GM12801 (cell line): ENCODE measurements around the gene BMPER.

Experiments used
- TF ChIP-seq, protein P1 (sequence below): IDR thresholded peaks from one replicate; pipeline ENCODE4 v1.5.1; 2011; ENCODE audit warnings: control low read depth; ENCODE audit not compliant: insufficient read length; ENCODE audit errors: extremely low read depth

Gene BMPER

DNA sequence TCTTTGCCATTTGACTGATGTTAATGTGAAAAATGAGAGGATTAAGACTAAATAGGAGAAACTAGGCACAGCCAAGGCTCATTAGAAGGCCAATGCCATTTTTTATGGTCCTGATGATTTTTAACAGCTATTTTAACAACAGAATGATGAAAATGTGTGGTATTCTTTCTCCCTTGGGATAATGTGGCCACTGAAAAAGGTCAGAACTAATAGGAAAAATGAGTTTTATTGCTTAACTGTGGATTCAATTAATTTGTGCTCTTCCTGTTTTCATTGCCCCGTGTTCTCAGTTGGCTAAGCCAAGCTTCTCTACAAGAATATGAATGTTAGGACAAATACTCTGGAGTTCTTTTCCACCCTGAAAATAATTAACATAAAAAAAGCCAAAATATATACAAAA is 56.6 kb downstream of the BMPER start:
- TF ChIP-seq, protein P1, sequence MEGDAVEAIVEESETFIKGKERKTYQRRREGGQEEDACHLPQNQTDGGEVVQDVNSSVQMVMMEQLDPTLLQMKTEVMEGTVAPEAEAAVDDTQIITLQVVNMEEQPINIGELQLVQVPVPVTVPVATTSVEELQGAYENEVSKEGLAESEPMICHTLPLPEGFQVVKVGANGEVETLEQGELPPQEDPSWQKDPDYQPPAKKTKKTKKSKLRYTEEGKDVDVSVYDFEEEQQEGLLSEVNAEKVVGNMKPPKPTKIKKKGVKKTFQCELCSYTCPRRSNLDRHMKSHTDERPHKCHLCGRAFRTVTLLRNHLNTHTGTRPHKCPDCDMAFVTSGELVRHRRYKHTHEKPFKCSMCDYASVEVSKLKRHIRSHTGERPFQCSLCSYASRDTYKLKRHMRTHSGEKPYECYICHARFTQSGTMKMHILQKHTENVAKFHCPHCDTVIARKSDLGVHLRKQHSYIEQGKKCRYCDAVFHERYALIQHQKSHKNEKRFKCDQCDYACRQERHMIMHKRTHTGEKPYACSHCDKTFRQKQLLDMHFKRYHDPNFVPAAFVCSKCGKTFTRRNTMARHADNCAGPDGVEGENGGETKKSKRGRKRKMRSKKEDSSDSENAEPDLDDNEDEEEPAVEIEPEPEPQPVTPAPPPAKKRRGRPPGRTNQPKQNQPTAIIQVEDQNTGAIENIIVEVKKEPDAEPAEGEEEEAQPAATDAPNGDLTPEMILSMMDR = no peak

DNA sequence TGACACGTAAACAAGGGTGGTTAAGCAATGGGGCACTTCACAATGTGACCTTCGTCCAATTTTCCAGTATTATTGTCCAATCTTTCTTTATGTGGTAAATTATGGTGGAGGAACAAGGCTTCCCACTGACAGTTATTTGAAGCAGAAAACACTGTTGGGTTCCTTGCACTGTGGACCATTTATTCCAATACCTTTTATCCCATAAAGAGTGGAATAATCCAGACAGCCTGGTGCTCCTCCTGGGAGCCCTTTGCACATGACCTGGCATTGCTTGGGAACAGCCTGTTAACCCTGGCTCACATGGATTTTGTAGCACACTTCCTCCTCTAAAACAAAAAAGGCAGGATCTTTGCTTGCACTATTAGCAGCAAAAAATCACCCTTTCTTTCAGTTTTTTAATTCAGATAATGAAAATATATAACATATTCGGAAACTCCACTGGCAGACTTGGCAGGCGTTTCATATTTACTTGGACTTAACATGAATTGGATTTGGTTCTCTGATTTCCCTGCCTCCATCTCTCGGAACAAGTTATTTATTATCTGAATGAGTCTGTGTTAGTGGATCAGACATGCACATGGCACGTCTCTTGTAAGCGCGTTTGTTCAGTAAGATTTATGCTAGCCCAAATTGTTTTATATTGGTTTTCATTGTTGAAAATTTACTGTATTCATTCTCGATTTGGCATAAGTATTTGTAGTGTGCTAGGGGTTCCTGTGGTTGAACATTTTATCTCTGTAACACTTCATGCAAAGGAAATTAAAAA is 59.3 kb downstream of the BMPER start:
- TF ChIP-seq, protein P1 = no peak

DNA sequence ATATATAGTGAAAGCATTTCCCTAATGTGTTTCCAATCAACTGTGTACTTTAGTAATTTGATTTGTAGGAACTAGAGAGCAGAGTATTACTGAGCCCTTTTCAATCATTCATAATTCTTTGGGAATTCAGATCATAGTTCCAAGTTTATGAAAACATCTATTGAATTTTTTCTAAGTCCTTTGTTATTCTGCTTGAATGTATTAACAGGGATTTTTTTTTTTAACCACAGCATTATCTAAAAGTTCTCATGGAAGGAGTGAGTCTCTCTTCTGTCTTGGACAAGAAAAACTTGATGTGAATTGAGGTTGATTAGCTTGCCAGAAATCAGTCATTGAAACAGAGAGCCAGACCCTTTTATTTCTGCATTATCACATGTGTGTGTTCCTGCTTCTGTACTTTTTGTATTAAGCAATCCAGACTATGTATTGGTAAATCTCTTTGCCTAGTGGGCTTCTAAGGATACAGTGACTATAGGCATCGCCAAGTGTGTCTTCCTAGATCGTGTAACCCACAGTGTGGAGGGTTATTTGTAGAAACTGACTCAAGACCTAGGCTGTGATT is 59.9 kb downstream of the BMPER start:
- TF ChIP-seq, protein P1 = no peak

DNA sequence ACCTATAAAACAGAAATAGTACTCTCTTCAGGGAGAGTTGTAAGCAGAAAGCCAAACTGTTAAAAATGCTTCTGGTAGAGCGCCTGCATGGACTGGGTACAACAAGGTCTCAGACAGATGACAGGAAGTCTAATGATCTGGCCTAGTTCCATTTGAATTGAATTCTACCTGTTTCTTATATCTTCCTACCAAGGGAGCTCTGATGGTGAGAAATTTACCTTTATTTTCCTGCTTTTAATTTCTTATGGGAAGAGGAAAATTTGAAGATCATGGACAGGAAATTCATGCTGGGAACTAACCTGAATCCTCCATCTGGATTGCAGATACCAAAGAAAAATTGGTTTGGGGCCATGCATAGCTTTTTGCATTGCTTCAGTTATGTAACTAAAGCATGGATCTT is 63.3 kb downstream of the BMPER start:
- TF ChIP-seq, protein P1 = no peak

DNA sequence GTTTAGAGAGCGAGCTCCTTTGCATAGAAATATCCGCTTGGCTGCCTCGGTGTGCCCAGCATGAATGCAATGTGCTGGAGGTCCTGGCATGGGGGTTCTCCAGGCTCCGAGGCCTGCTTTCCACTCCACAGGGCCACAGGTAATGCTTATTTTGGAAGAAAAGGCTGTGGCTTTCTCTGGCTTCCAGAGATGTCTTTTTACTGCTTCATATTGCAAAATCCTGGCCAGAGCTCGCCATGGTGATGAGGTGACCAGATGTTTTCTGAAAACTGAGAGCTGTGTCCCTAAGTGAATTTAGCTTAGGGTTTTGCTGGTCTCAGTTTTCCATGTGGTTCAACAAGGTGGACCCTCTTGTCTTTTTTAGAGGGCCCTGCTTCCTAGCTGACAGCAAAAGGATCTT is 65.2 kb downstream of the BMPER start:
- TF ChIP-seq, protein P1 = no peak

DNA sequence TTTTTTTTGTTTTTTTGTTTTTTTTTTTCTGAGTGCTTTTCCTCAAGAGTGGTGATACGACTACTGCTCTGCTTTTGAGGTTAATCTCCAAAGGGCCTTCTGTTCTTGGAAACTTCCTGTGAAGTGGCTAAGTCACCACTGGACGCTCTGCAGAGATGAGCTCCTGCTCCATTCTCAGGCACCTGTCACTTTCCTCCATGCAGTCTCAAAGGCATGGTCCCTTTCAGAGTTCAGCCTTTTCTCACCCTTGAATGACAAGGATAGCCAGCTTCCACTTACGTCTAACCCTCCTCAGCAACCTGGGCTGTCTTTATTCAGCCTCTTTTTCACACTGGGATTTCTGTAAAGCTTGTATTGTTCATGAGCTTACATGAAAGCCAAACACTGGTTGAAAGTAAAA is 65.8 kb downstream of the BMPER start:
- TF ChIP-seq, protein P1 = no peak

DNA sequence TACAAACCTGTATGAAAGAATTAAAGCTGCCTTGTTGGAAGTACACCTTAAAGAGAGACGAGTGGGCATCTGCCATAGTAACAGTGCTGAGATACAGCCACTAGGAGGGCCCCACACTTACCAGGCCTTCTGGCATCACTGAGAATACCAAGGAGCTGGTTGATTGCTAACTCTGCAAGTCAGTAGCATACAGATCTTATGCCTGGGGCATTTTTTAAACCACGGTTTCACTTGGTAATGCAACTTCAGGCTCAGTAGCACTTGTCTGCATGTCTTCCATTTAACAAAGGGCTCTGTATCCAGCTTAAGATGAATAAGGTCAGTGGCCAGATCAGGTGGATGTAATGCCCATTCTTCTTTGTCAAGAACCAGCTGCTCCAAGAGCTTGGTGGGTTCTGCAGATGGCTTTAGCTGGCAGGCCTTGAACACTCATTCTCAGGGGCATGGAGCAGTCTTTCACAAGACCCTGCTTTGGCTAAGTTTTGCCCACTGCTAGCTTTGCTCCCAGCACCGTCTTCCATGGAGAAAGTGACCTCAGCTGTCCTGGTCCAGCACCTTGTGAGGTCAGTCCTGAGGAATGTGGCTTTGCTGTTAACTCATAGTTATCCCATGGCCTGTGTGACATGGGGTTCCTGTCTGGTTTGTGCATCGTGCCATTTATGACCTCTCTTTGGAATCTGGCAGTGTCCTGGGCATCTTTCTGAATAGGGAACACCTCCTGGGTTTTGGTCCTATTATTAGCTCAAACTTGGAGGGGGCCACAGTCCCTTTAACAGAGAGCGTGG is 68.1 kb downstream of the BMPER start:
- TF ChIP-seq, protein P1 = no peak
